ENCODE results near the gene ZC3H7B. TPM values are rescaled to one million over a fixed set of nuclear protein-coding genes. Genes with fewer than 3 reads are reported as not detected.

ZC3H7B gene
- polyA plus RNA-seq, 4 donors = 80.3 to 95.3 (median 85.7) TPM

DNA sequence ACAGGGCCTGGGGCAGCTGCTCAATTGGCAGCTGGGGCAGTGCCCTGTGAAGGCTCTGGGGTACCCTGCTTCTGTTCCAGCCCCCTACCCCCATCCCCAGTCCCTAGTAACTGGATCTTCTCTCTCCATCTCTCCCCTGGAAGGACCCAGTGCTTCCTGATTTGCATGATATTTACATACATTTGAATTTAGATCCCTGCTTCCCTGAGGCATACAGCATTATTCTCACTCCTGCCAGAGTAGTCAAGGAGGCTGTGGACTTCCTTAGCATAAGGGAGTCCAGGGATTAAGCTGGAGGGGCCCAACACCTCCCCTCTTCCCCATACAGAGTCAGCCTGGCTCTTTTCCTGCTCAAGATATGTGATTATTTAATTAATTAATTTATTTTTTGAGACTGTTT lies 105.1 kb downstream of the ZC3H7B start:
- DNase-seq (ENCODE audit: low read depth in 4 of 4, low spot score in 3 of 4) = no peak

GRCh38 chr22:41407433-41407832 lies 106.1 kb downstream of the ZC3H7B start:
- no peak for DNase-seq (ENCODE audit: low read depth in 4 of 4, low spot score in 3 of 4)

DNA sequence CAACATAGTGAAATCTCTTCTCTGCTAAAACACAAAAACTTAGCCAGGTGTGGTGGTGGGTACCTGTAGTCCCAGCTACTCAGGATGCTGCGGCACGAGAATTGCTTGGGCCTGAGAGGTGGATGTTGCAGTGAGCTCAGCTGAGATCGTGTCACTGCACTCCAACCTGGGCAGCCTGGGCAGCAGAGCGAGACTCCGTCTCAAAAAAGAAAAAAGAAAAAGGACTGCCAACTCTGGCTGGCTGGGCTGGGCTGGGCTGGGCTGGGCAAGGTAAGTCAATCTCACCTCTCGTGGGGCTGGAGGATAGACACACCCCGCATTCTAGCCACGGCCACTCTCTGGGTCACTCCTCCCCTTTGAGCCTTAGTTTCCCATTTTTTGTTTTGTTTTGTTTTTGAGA lies 107.3 kb downstream of the ZC3H7B start:
- DNase-seq (ENCODE audit: low read depth in 4 of 4, low spot score in 3 of 4) = no peak

Other genes with a start within 250 kb of the ZC3H7B start
- gene EP300, start 208.9 kb upstream of the ZC3H7B start, polyA plus RNA-seq (ENCODE audit: insufficient read length in 4 of 4) = 10 to 100 TPM; 54.5 to 68.9 (median 60.5) TPM
- 10 to 100 TPM; 23.8 to 26.3 (median 26.0) TPM for gene L3MBTL2, start 96.2 kb upstream of the ZC3H7B start, polyA plus RNA-seq (ENCODE audit: insufficient read length in 4 of 4)
- gene CHADL, start 60.6 kb upstream of the ZC3H7B start, polyA plus RNA-seq (ENCODE audit: insufficient read length in 4 of 4) = 1 to 10 TPM; 2.8 to 4.3 (median 3.3) TPM
- 10 to 100 TPM; 45.3 to 57.5 (median 50.0) TPM for gene RANGAP1, start 15.3 kb upstream of the ZC3H7B start, polyA plus RNA-seq (ENCODE audit: insufficient read length in 4 of 4)
- gene TEF, start 80.4 kb downstream of the ZC3H7B start, polyA plus RNA-seq (ENCODE audit: insufficient read length in 4 of 4) = 10 to 100 TPM; 17.4 to 18.5 (median 18.3) TPM
- 10 to 100 TPM; 52.3 to 59.4 (median 55.7) TPM for gene TOB2, start 145.3 kb downstream of the ZC3H7B start, polyA plus RNA-seq (ENCODE audit: insufficient read length in 4 of 4)
- 10 to 100 TPM; 55.8 to 68.1 (median 58.1) TPM for gene PHF5A, start 167.2 kb downstream of the ZC3H7B start, polyA plus RNA-seq (ENCODE audit: insufficient read length in 4 of 4)
- 100 to 1,000 TPM; 131 to 150 (median 142) TPM for gene ACO2, start 167.6 kb downstream of the ZC3H7B start, polyA plus RNA-seq (ENCODE audit: insufficient read length in 4 of 4)
- gene POLR3H, start 242.9 kb downstream of the ZC3H7B start, polyA plus RNA-seq (ENCODE audit: insufficient read length in 4 of 4) = 10 to 100 TPM; 30.0 to 37.0 (median 31.2) TPM

Data from right renal pelvis (tissue), 4 donors.